Activated CD8-positive, alpha-beta T cell treated with anti-CD3 and anti-CD28 coated beads for 36 hours (primary cell): ENCODE measurements around the gene ATL1. TPM values are rescaled to one million over a fixed set of nuclear protein-coding genes. Genes with fewer than 3 reads are reported as not detected.

Experiments used
- ATAC-seq: fragments of 200-7000 bp; cut with Tn5 transposase; one replicate; pipeline ENCODE4 v1.10.0; 2021; ENCODE audit warnings: mild to moderate bottlenecking, moderate library complexity
- CTCF ChIA-PET: fragments of 350-600 bp; sonication (Branson Sonifier 250); formaldehyde crosslinking; loops from one replicate; lab custom pipeline; 2021; ENCODE audit warnings: antibody characterized with exemption; lab: Charles Lee
- POLR2A ChIA-PET: fragments of 350-600 bp; sonication (Branson Sonifier 250); formaldehyde crosslinking; loops from one replicate; lab custom pipeline; 2021; ENCODE audit warnings: antibody characterized with exemption; lab: Charles Lee
- DNase-seq: peaks from one replicate; pipeline ENCODE4 v3.0.0-alpha.2; 2020
- H3K27ac Mint-ChIP-seq: one replicate; pipeline ENCODE4 v1.8.0; 2021; ENCODE audit warnings: mild to moderate bottlenecking, mixed read lengths
- H3K27me3 Mint-ChIP-seq: one replicate; pipeline ENCODE4 v1.8.0; 2021; ENCODE audit warnings: mixed read lengths
- H3K36me3 Mint-ChIP-seq: one replicate; pipeline ENCODE4 v1.8.0; 2021; ENCODE audit warnings: low read depth, mixed read lengths
- H3K4me1 Mint-ChIP-seq: one replicate; pipeline ENCODE4 v1.8.0; 2021; ENCODE audit warnings: low read depth, mixed read lengths
- H3K4me3 Mint-ChIP-seq: one replicate; pipeline ENCODE4 v1.8.0; 2021; ENCODE audit warnings: mild to moderate bottlenecking, moderate library complexity, mixed read lengths
- H3K9me3 Mint-ChIP-seq: one replicate; pipeline ENCODE4 v1.8.0; 2021; ENCODE audit warnings: mixed read lengths
- CTCF ChIP-seq: fragments of 200-600 bp; IDR thresholded peaks from one replicate; pipeline ENCODE4 v1.8.0; 2022; ENCODE audit warnings: antibody characterized with exemption, mild to moderate bottlenecking
- intact Hi-C: fragments of 100-400 bp; cut with micrococcal nuclease; formaldehyde crosslinking; loops from one replicate; pipeline ENCODE4 v1.10.0; 2022
- total RNA-seq, 2 experiments: library from RNA; stranded (reverse); gene quantifications; one replicate each; pipeline ENCODE4 v1.2.3, GENCODE V29; 2021

The ATL1 gene
- total RNA-seq, 2 experiments from 2014 or later = 0.81 to 1.1 TPM

GRCh38 chr14:50607181-50607580 is 47.2 kb downstream of the ATL1 start:
- H3K4me1 Mint-ChIP-seq = peaks cover 8% of the 10 kb centered on the region
- H3K4me3 Mint-ChIP-seq = no peak overlapping the region
- CTCF ChIA-PET = interaction anchor here (0.6 to 1.7 kb wide), 5 partner anchors 9 to 253 kb away, joined by 3 to 6 read pairs (median 3); no protein-coding TSS in a partner anchor
- peak; percentile 82 for DNase-seq
- POLR2A ChIA-PET = no interaction called here
- H3K27me3 Mint-ChIP-seq = no peaks in the 10 kb centered on the region
- ATAC-seq = peak; percentile 80
- H3K27ac Mint-ChIP-seq = no peak overlapping the region
- no peaks in the 10 kb centered on the region for H3K9me3 Mint-ChIP-seq
- intact Hi-C loops = no loop called here
- TF ChIP-seq CTCF = no peak
- no peaks in the 10 kb centered on the region for H3K36me3 Mint-ChIP-seq

DNA sequence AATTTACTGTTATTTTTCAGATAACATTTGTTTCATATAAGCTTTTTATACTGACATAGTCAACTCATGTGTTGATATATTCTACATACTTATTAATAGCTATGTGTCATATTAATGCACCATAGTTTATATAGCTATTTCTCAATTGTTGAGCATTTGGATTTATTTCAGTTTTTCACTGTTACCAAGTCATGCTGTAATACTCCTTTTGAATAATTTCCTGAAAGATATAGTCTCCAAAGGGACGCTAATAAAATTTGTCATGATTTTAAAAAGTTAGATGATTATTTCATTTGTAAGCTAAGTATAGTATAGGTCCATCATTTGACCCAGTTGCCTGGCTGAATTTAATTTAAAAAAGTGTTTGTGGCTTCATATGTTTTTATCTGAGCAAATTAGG is 47.8 kb downstream of the ATL1 start:
- CTCF ChIA-PET = interaction anchor here (0.6 to 1.7 kb wide), 6 partner anchors 8 to 252 kb away, joined by 3 to 6 read pairs (median 4); no protein-coding TSS in a partner anchor
- Mint-ChIP-seq H3K36me3 (no peaks in the 10 kb centered on the region), H3K4me1 (peaks cover 8% of the 10 kb centered on the region), H3K4me3 (no peak overlapping the region), H3K27me3 (no peaks in the 10 kb centered on the region), H3K27ac (no peak overlapping the region), H3K9me3 (no peaks in the 10 kb centered on the region)
- ATAC-seq (no peak), DNase-seq (no peak)
- POLR2A ChIA-PET = no interaction called here
- intact Hi-C loops = no loop called here
- no peak for TF ChIP-seq CTCF

DNA sequence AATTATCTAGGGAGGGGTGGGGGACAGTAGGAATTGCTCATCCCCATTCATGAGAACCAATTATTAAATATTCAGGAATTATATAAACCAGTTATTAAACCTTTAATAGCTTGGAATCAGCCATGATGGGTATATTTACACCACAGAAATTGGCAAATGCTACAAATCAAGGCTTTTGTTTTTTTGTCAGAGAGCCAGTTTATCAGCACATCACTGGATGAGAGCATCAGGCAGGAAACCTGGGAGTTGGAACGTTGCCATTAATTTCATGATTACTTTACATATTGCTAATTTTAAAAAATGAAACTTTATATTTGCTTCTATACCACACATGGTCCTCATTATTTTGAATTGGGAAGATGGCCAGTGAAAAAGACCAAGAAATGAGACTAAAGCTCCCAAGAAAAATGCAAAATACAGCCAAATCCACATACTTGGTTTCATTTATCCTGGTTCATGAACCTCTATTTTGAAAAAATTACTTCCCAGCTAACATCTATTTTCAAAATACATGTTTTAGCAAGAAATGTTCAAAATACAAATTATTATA is 48.4 kb downstream of the ATL1 start:
- intact Hi-C loops = no loop called here
- no peak for ATAC-seq
- Mint-ChIP-seq H3K36me3 (no peaks in the 10 kb centered on the region), H3K9me3 (no peaks in the 10 kb centered on the region), H3K27me3 (no peaks in the 10 kb centered on the region), H3K4me3 (no peak overlapping the region), H3K27ac (no peak overlapping the region), H3K4me1 (peaks cover 8% of the 10 kb centered on the region)
- DNase-seq = no peak
- CTCF ChIA-PET = interaction anchor here (0.9 to 1.7 kb wide), 4 partner anchors 8 to 170 kb away, joined by 3 to 6 read pairs (median 4); no protein-coding TSS in a partner anchor
- no peak for TF ChIP-seq CTCF
- POLR2A ChIA-PET = no interaction called here

DNA sequence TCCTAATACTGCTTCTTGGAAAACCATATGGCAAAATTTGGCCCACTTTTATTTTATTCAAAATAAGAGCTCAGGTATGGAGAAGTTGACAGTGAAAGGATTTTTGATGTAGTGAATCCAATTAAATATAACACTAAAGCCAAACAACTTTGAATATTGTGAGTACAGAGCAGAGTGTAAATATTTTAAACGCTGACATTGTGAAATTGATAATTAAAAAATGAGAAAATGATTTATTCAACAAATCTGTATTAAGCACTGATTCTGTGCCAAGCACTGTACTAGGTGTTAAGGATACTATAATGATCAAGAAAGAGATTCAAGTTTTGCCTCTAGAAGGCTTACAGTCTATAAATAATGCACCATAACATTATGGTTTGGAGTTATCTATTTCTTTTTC is 50.5 kb downstream of the ATL1 start:
- intact Hi-C loops = no loop called here
- ATAC-seq = no peak

More for the DNA sequence above, 50.5 kb downstream of the ATL1 start:
- H3K27ac Mint-ChIP-seq = no peak overlapping the region
- H3K4me1 Mint-ChIP-seq = peaks cover 8% of the 10 kb centered on the region
- H3K4me3 Mint-ChIP-seq = no peak overlapping the region
- H3K36me3 Mint-ChIP-seq = no peaks in the 10 kb centered on the region
- POLR2A ChIA-PET = no interaction called here
- no peak for TF ChIP-seq CTCF
- H3K9me3 Mint-ChIP-seq = no peaks in the 10 kb centered on the region
- H3K27me3 Mint-ChIP-seq = no peaks in the 10 kb centered on the region
- CTCF ChIA-PET = no interaction called here
- DNase-seq = no peak
